Astrocyte (in vitro differentiated cells and primary cell): Measurements from ENCODE around the gene GFPT2. TPM values are rescaled to one million over a fixed set of nuclear protein-coding genes. Genes with fewer than 3 reads are reported as not detected.

ENCODE experiments used
- DNase-seq: peaks from one replicate; pipeline ENCODE4 v3.0.0-alpha.2; 2010; ENCODE audit warnings: low read depth
- FAIRE-seq: peaks from 2 replicates; lab custom pipeline; 2011; peaks lifted over from hg19 to GRCh38; lab: Jason Lieb, UNC
- H2AFZ ChIP-seq: 2 replicates; pipeline ENCODE4 v1.6.0; 2012; ENCODE audit warnings: low read depth, low read length, inconsistent platforms
- H3K27ac ChIP-seq: 2 replicates; pipeline ENCODE4 v1.5.1; 2011; ENCODE audit warnings: low read depth, low read length, inconsistent platforms
- H3K27me3 ChIP-seq: 2 replicates; pipeline ENCODE4 v1.6.0; 2011; ENCODE audit warnings: low read length, inconsistent platforms; ENCODE audit not compliant: insufficient read depth
- H3K36me3 ChIP-seq: 2 replicates; pipeline ENCODE4 v1.5.1; 2011; ENCODE audit warnings: low read length, inconsistent platforms; ENCODE audit not compliant: insufficient read depth
- H3K4me1 ChIP-seq: 2 replicates; pipeline ENCODE4 v1.5.1; 2011; ENCODE audit warnings: low read length, inconsistent platforms; ENCODE audit not compliant: insufficient read depth
- H3K4me2 ChIP-seq: 2 replicates; pipeline ENCODE4 v1.6.0; 2012; ENCODE audit warnings: low read length, inconsistent platforms
- H3K4me3 ChIP-seq: 2 replicates; pipeline ENCODE4 v1.5.1; 2011; ENCODE audit warnings: low read depth, mild to moderate bottlenecking, low read length, inconsistent platforms; ENCODE audit not compliant: insufficient read depth
- H3K79me2 ChIP-seq: 2 replicates; pipeline ENCODE4 v1.6.0; 2012; ENCODE audit warnings: mild to moderate bottlenecking, low read length, inconsistent platforms; ENCODE audit not compliant: insufficient read depth
- H3K9ac ChIP-seq: 2 replicates; pipeline ENCODE4 v1.6.0; 2012; ENCODE audit warnings: mild to moderate bottlenecking, low read length, inconsistent platforms
- H3K9me3 ChIP-seq: 2 replicates; pipeline ENCODE4 v1.5.1; 2012; ENCODE audit warnings: low read depth, mild to moderate bottlenecking, low read length, inconsistent platforms; ENCODE audit not compliant: insufficient read depth
- H4K20me1 ChIP-seq: 2 replicates; pipeline ENCODE4 v1.6.0; 2012; ENCODE audit warnings: low read length, inconsistent platforms; ENCODE audit not compliant: insufficient read depth
- H3K27ac Mint-ChIP-seq: one replicate; pipeline ENCODE4 v1.8.0; 2021; ENCODE audit warnings: mild to moderate bottlenecking, mixed read lengths; ENCODE audit not compliant: unreplicated experiment
- H3K27me3 Mint-ChIP-seq: one replicate; pipeline ENCODE4 v1.8.0; 2021; ENCODE audit warnings: low read depth, mixed read lengths; ENCODE audit not compliant: unreplicated experiment
- H3K36me3 Mint-ChIP-seq: one replicate; pipeline ENCODE4 v1.8.0; 2021; ENCODE audit warnings: low read depth, mixed read lengths; ENCODE audit not compliant: unreplicated experiment
- H3K4me1 Mint-ChIP-seq: one replicate; pipeline ENCODE4 v1.8.0; 2021; ENCODE audit warnings: low read depth, mixed read lengths; ENCODE audit not compliant: unreplicated experiment
- H3K4me3 Mint-ChIP-seq: one replicate; pipeline ENCODE4 v1.8.0; 2021; ENCODE audit warnings: mild to moderate bottlenecking, moderate library complexity, mixed read lengths; ENCODE audit not compliant: unreplicated experiment
- H3K9me3 Mint-ChIP-seq: one replicate; pipeline ENCODE4 v1.8.0; 2021; ENCODE audit warnings: mild to moderate bottlenecking, mixed read lengths; ENCODE audit not compliant: unreplicated experiment
- CTCF ChIP-seq: IDR thresholded peaks from 2 replicates; pipeline ENCODE4 v1.5.1; 2011; ENCODE audit warnings: low read depth, mild to moderate bottlenecking, inconsistent platforms, low read length, moderate library complexity; ENCODE audit not compliant: insufficient read depth
- EZH2 ChIP-seq: IDR thresholded peaks from 2 replicates; pipeline ENCODE4 v1.6.1; 2012; ENCODE audit warnings: mild to moderate bottlenecking, low read length, inconsistent platforms; ENCODE audit not compliant: insufficient read depth
- total RNA-seq: library from RNA; stranded (reverse); gene quantifications from 2 replicates; pipeline ENCODE4 v1.2.1, GENCODE V29; 2021

The GFPT2 gene
- total RNA-seq, 1 donor from 2014 or later: 14.6 TPM

DNA sequence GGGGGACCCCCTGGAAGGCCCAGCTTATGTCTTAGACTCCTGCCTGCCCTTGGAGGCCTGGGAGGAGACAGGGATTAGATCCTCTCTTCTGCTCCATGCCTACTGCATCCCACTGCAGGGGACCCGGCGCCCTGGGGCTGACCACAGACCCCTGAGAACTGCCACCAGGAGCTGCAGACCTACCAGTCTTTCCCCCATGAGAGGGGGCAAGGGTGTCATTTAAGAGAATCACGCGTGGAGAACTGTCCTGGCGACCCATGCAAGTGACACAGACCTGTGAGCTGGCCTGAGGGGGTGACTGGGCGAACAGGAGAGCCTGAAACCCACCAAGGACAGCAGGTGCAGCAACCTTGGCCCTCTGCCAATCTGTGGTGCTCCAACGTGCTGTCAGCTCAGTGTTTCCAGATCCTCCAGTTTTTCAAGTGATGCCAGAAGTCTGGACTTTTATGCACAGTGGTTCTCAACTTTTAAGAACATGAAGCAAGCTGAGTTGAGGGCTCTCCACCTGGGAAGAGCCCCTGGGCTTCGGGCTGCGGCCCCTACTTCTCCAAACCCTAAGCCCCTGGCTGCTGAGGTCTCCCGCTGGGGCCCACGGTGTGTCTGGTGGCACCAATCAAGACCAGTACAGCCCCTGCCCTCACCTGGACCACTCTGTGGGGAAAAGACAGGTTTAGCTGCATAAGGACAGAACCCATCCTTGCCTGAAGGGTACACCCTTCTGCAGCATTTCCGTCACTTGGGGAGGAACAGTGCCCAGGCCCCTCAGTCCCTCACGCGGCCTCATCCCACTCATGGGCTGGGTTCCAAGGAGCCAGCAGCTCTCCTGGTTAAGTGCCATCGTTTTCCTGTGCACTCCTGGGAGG lies 18.2 kb downstream of the GFPT2 start:
- Mint-ChIP-seq H3K27me3 (no peaks in the 10 kb centered on the region), H3K36me3 (peaks cover 13% of the 10 kb centered on the region), H3K4me3 (no peak overlapping the region), H3K9me3 (no peaks in the 10 kb centered on the region), H3K4me1 (peaks cover 30% of the 10 kb centered on the region), H3K27ac (no peak overlapping the region)
- H3K9me3 ChIP-seq: no peaks in the 10 kb centered on the region
- no peak overlapping the region for H3K4me3 ChIP-seq
- no peak overlapping the region for H3K4me2 ChIP-seq
- no peaks in the 10 kb centered on the region for H3K27me3 ChIP-seq
- no peak overlapping the region for H3K27ac ChIP-seq
- H2AFZ ChIP-seq: no peak overlapping the region
- H3K4me1 ChIP-seq: peaks cover 37% of the 10 kb centered on the region
- no peak overlapping the region for H3K9ac ChIP-seq
- H4K20me1 ChIP-seq: peaks cover 14% of the 10 kb centered on the region
- no peak for TF ChIP-seq EZH2
- no peak for TF ChIP-seq CTCF
- H3K79me2 ChIP-seq: peaks cover 13% of the 10 kb centered on the region
- FAIRE-seq: no peak
- no peak for DNase-seq
- peaks cover 23% of the 10 kb centered on the region for H3K36me3 ChIP-seq

DNA sequence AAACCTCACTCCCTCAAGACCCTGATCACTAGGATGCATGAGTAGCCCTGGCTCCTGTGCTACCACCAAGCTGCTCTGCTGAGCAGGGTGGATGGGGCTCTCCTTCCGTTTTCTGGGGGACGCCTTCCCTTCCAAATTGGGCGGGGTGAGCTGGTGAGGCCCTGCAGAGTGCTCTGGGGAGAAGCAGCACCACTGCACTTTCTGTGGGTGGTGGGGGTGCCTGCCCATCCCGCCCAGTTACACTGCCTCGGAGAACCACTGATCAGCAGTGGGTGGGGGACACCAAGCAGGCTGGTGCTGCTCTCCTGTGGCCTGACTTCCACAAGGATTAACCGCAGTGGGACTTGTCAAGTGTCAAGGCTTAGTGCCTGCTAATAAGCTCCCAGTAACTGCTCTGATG lies 19.0 kb downstream of the GFPT2 start:
- Histone ChIP-seq H3K4me2 (peak overlapping the region; percentile 33), H2AFZ (no peak overlapping the region), H3K36me3 (peaks cover 23% of the 10 kb centered on the region), H3K4me1 (peaks cover 44% of the 10 kb centered on the region), H3K4me3 (no peak overlapping the region), H3K9me3 (no peaks in the 10 kb centered on the region), H3K27me3 (no peaks in the 10 kb centered on the region), H3K79me2 (peaks cover 11% of the 10 kb centered on the region), H3K9ac (peak overlapping the region; percentile 32), H3K27ac (peak overlapping the region; percentile 99), H4K20me1 (peaks cover 6% of the 10 kb centered on the region)
- no peaks in the 10 kb centered on the region for H3K27me3 Mint-ChIP-seq
- no peak overlapping the region for H3K27ac Mint-ChIP-seq
- no peaks in the 10 kb centered on the region for H3K9me3 Mint-ChIP-seq
- peaks cover 12% of the 10 kb centered on the region for H3K36me3 Mint-ChIP-seq
- DNase-seq: no peak
- H3K4me3 Mint-ChIP-seq: no peak overlapping the region
- H3K4me1 Mint-ChIP-seq: peaks cover 30% of the 10 kb centered on the region
- no peak for TF ChIP-seq EZH2
- TF ChIP-seq CTCF: no peak
- FAIRE-seq: no peak

GRCh38 chr5:180333661-180334060 lies 19.5 kb downstream of the GFPT2 start:
- Histone ChIP-seq H3K27me3 (no peaks in the 10 kb centered on the region), H3K9ac (peak overlapping the region; percentile 32), H3K4me1 (peaks cover 44% of the 10 kb centered on the region), H3K9me3 (no peaks in the 10 kb centered on the region), H3K36me3 (peaks cover 23% of the 10 kb centered on the region), H3K4me3 (no peak overlapping the region), H3K27ac (peak overlapping the region; percentile 99), H2AFZ (no peak overlapping the region), H3K79me2 (peaks cover 8% of the 10 kb centered on the region), H3K4me2 (peak overlapping the region; percentile 33), H4K20me1 (peaks cover 5% of the 10 kb centered on the region)
- Mint-ChIP-seq H3K27ac (no peak overlapping the region), H3K27me3 (no peaks in the 10 kb centered on the region), H3K4me1 (peaks cover 30% of the 10 kb centered on the region), H3K4me3 (no peak overlapping the region), H3K36me3 (peaks cover 12% of the 10 kb centered on the region), H3K9me3 (no peaks in the 10 kb centered on the region)
- TF ChIP-seq EZH2 (no peak), CTCF (no peak)
- FAIRE-seq: peak; percentile 79
- DNase-seq: peak; percentile 85
